ENCODE measurements around the gene IDH3A. TPM values are rescaled to one million over a fixed set of nuclear protein-coding genes. Genes with fewer than 3 reads are reported as not detected.

IDH3A gene
- total RNA-seq, 1 experiment from 2014 or later, result 40.2 TPM

- Mint-ChIP-seq H3K36me3 (ENCODE audit: insufficient read depth in 1 of 3, low read depth in 3 of 3) (peaks cover 8 to 35% (median 13%) of the 10 kb centered on the region in 3 experiments), H3K4me3 (no peak overlapping the region), H3K27ac (peak overlapping the region in 1 of 3 experiments; percentile 5; a peak in 1 of 7 replicates), H3K4me1 (no peaks in the 10 kb centered on the region), H3K9me3 (no peaks in the 10 kb centered on the region), H3K27me3 (ENCODE audit: low read depth) (no peaks in the 10 kb centered on the region)
- no peak for TF ChIP-seq CTCF (conservative IDR thresholded peaks at IDR 0.05)
- no peaks in the 10 kb centered on the region for H3K23me2 ChIP-seq (ENCODE audit: insufficient read length, low read depth, low read length, poor library complexity, severe bottlenecking)
- H3K14ac ChIP-seq (ENCODE audit: insufficient read depth, low read length), result no peak overlapping the region
- H2BK12ac ChIP-seq (ENCODE audit: insufficient read length, low read depth, low read length), result no peak overlapping the region
- no peak overlapping the region for H3K4me2 ChIP-seq (ENCODE audit: insufficient read depth, insufficient read length, low read length)
- no peaks in the 10 kb centered on the region for H3K79me2 ChIP-seq (ENCODE audit: insufficient read depth, low read length)
- H2BK20ac ChIP-seq (ENCODE audit: low read depth, low read length, poor library complexity, severe bottlenecking), result no peak overlapping the region
- H3K56ac ChIP-seq (ENCODE audit: insufficient read length, low read depth, low read length), result no peak overlapping the region
- H2BK15ac ChIP-seq (ENCODE audit: low read depth, low read length), result no peak overlapping the region
- no peaks in the 10 kb centered on the region for H3K9me3 ChIP-seq (ENCODE audit: control insufficient read depth, low read depth, low read length)
- no peak overlapping the region for H2BK5ac ChIP-seq (ENCODE audit: insufficient read length, low read length)
- no peak overlapping the region for H3T11ph ChIP-seq (ENCODE audit: low read length)
- H4K5ac ChIP-seq (ENCODE audit: insufficient read length, low read depth, low read length), result no peak overlapping the region
- H3K23ac ChIP-seq (ENCODE audit: insufficient read length, low read depth, low read length), result no peak overlapping the region
- H3K9ac ChIP-seq (ENCODE audit: extremely low read depth, insufficient read length, low read length), result no peak overlapping the region
- DNase-seq, result no peak
- H3K18ac ChIP-seq (ENCODE audit: insufficient read length, low read depth, low read length), result no peak overlapping the region
- H3K4me1 ChIP-seq (ENCODE audit: insufficient read depth, low read length), result no peaks in the 10 kb centered on the region
- H3K79me1 ChIP-seq (ENCODE audit: insufficient read depth, low read depth, low read length, poor library complexity, severe bottlenecking), result no peaks in the 10 kb centered on the region
- no peak overlapping the region for H3K4ac ChIP-seq (ENCODE audit: low read depth, low read length)
- no peaks in the 10 kb centered on the region for H4K20me1 ChIP-seq (ENCODE audit: control insufficient read depth, insufficient read depth, insufficient read length)
- H4K91ac ChIP-seq (ENCODE audit: insufficient read length, low read depth, low read length), result no peak overlapping the region
- no CpG with 5 or more reads among the region's 9 CpGs for WGBS (ENCODE audit: extremely low coverage, insufficient read length, low lambda C conversion rate)
- no peak overlapping the region for H3K27ac ChIP-seq (ENCODE audit: insufficient read length, low read depth, low read length)
- no peak overlapping the region for H2AK5ac ChIP-seq (ENCODE audit: insufficient read length, low read length)
- H3K27me3 ChIP-seq (ENCODE audit: insufficient read depth, low read length), result no peaks in the 10 kb centered on the region
- no peak overlapping the region for H2BK120ac ChIP-seq (ENCODE audit: low read depth, low read length, poor library complexity, severe bottlenecking)
- no peak overlapping the region for H4K8ac ChIP-seq (replicated peaks; ENCODE audit: insufficient read length, low read depth, low read length)
- H2AFZ ChIP-seq (ENCODE audit: low read length), result no peak overlapping the region
These were observed 25.2 kb downstream of the IDH3A start for GRCh38 chr15:78174401-78174800.
